ENCODE results near the gene UBTD2. TPM values are rescaled to one million over a fixed set of nuclear protein-coding genes. Genes with fewer than 3 reads are reported as not detected.

UBTD2 gene
- total and polyA plus RNA-seq, 12 donors, result 7.5 to 11.3 (median 8.9) TPM

DNA sequence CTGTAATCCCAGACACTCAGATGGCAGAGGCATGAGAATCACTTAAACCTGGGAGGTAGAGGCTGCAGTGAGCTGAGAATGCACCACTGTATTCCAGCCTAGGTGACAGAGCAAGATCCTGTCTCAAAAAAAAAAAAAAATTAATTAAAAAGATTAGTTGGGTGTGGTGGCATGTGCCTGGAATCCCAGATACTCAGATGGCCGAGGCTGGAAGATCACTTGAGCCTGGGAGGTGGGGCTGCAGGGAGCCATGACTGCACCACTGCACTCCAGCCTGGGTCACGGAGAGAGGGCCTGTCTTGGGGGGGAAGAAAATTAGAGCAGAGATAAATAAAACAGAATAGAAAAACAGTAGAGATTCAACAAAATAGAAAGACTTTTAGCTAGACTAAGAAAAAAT, 34.9 kb downstream of the UBTD2 start:
- TF ChIP-seq, protein P1, sequence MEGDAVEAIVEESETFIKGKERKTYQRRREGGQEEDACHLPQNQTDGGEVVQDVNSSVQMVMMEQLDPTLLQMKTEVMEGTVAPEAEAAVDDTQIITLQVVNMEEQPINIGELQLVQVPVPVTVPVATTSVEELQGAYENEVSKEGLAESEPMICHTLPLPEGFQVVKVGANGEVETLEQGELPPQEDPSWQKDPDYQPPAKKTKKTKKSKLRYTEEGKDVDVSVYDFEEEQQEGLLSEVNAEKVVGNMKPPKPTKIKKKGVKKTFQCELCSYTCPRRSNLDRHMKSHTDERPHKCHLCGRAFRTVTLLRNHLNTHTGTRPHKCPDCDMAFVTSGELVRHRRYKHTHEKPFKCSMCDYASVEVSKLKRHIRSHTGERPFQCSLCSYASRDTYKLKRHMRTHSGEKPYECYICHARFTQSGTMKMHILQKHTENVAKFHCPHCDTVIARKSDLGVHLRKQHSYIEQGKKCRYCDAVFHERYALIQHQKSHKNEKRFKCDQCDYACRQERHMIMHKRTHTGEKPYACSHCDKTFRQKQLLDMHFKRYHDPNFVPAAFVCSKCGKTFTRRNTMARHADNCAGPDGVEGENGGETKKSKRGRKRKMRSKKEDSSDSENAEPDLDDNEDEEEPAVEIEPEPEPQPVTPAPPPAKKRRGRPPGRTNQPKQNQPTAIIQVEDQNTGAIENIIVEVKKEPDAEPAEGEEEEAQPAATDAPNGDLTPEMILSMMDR (IDR thresholded peaks at IDR 0.05), result no peak
- no peak overlapping the region for H3K27ac ChIP-seq
- H3K4me3 ChIP-seq, result no peak overlapping the region
- WGBS, 2 donors, result 79 to 83% methylated on average over 2 of the region's 2 CpGs
- H3K4me1 ChIP-seq, result peaks cover 0 to 20% (median 6%) of the 10 kb centered on the region in 9 donors
- no peaks in the 10 kb centered on the region for H3K27me3 ChIP-seq
- no peak for DNase-seq
- peaks cover 0 to 16% (median 0%) of the 10 kb centered on the region in 9 donors for H3K36me3 ChIP-seq
- peaks cover 0 to 39% (median 25%) of the 10 kb centered on the region in 11 donors for H3K9me3 ChIP-seq
- ATAC-seq, result no peak
- intact Hi-C loops (cut with DNase I), result no loop called here

- Histone ChIP-seq H3K4me1 (peaks cover 0 to 20% (median 6%) of the 10 kb centered on the region in 9 donors), H3K27ac (no peak overlapping the region), H3K36me3 (no peaks in the 10 kb centered on the region), H3K9me3 (peaks cover 0 to 10% (median 3%) of the 10 kb centered on the region in 11 donors), H3K27me3 (no peaks in the 10 kb centered on the region), H3K4me3 (no peak overlapping the region)
- TF ChIP-seq, protein P1 (IDR thresholded peaks at IDR 0.05), result no peak
- no peak for ATAC-seq
- 63 to 71% methylated on average over 1 of the region's 1 CpG for WGBS, 2 donors
- DNase-seq, result no peak
- intact Hi-C loops (cut with DNase I), result no loop called here
These were observed 37.9 kb downstream of the UBTD2 start for GRCh38 chr5:172245703-172246125.

GRCh38 chr5:172245046-172245445, 38.5 kb downstream of the UBTD2 start:
- no peak overlapping the region for H3K4me3 ChIP-seq
- H3K4me1 ChIP-seq, result peaks cover 0 to 20% (median 6%) of the 10 kb centered on the region in 9 donors
- H3K9me3 ChIP-seq, result peaks cover 0 to 4% (median 0%) of the 10 kb centered on the region in 11 donors
- TF ChIP-seq, protein P1 (IDR thresholded peaks at IDR 0.05), result no peak
- 70 to 97% methylated on average over 2 of the region's 2 CpGs for WGBS, 2 donors
- intact Hi-C loops (cut with DNase I), result no loop called here
- no peaks in the 10 kb centered on the region for H3K36me3 ChIP-seq
- H3K27me3 ChIP-seq, result no peaks in the 10 kb centered on the region
- no peak for ATAC-seq
- H3K27ac ChIP-seq, result no peak overlapping the region
- no peak for DNase-seq

GRCh38 chr5:172243302-172243701, 40.3 kb downstream of the UBTD2 start:
- WGBS, 2 donors, result 95 to 98% methylated on average over 3 of the region's 3 CpGs
- Histone ChIP-seq H3K36me3 (no peaks in the 10 kb centered on the region), H3K4me1 (peaks cover 0 to 20% (median 8%) of the 10 kb centered on the region in 9 donors), H3K27ac (no peak overlapping the region), H3K27me3 (no peaks in the 10 kb centered on the region), H3K4me3 (no peak overlapping the region), H3K9me3 (no peaks in the 10 kb centered on the region)
- ATAC-seq (no peak), DNase-seq (no peak)
- intact Hi-C loops (cut with DNase I), result no loop called here
- TF ChIP-seq, protein P1 (IDR thresholded peaks at IDR 0.05), result no peak
